ENCODE data around the gene LRRC75B. TPM values are rescaled to one million over a fixed set of nuclear protein-coding genes. Genes with fewer than 3 reads are reported as not detected.
"Not testable (repeated sequence)": the region's sequence is repeated elsewhere in the genome, so short reads cannot be mapped to it uniquely, and the experiment has no call there.

Gene LRRC75B
- total and polyA plus RNA-seq, 9 of the 15 experiments (the other 6 are each of a cell fraction or from before 2014, with no cell fraction given), result 0.10 to 2.8 (median 1.0) TPM; not detected in 1

DNA sequence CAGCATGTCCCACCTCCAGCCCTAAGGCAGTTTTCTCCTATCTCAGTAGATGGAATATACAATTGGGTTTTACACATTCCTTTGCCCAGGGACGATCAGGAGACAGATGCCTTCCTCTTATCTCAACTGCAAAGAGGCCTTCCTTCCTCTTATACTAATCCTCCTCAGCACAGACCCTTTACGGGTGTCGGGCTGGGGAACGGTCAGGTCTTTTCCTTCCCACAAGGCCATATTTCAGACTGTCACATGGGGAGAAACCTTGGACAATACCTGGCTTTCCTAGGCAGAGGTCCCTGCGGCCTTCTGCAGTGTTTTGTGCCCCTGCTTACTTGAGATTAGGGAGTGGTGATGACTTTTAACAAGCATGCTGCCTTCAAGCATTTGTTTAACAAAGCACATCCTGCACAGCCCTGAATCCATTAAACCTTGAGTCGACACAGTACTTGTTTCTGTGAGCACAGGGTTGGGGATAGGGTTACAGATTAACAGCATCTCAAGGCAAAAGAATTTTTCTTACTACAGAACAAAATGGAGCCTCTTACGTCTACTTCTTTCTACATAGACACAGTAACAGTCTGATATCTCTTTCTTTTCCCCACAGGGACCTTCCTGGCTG, 38.0 kb upstream of the LRRC75B start (continued):
- TF ChIP-seq MEIS2 (IDR thresholded peaks at IDR 0.05; ENCODE audit: partially characterized antibody) (peak; percentile 56), SMAD4 (CRISPR knock-in tag; conservative IDR thresholded peaks at IDR 0.05) (peak; percentile 67), PTTG1 (tag; IDR thresholded peaks at IDR 0.05; ENCODE audit: low read depth) (0 out of 2 replicates have a peak, but pooled peaks have one; percentile 29), ID3 (tag; IDR thresholded peaks at IDR 0.05) (peak; percentile 77; the same call in 1 of the 2 replicates), SMARCE1 (IDR thresholded peaks at IDR 0.05) (0 out of 2 replicates have a peak, but pooled peaks have one; percentile 26)
- TF ChIP-seq ID3 (CRISPR knock-in tag; IDR thresholded peaks at IDR 0.05), result not testable (repeated sequence)

DNA sequence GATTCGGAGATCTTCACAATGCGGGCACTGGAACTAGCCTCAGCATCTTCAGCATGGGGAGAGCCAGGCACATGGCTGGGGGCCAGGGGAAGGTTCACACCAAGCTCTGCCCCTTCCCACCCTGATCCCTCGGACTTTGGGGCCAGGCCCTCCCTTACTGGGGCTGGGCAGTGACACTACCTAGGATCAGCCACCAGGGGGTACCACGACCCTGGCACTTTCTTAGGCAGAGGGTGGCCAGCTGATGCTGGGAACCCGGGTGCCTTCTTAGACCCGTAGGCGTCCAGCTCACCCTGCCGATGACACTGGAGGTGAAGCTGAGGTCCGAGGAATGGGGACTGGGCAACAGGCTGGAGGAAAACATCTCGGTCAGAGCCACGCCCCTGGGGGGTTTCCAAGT, 36.2 kb upstream of the LRRC75B start:
- H2AFZ ChIP-seq (ENCODE audit: low read depth, low read length); FAIRE-seq; H3K9me3 ChIP-seq (replicated peaks; ENCODE audit: control insufficient read depth, insufficient read depth, low read depth, low read length); intact Hi-C loops (cut with micrococcal nuclease); H3K27me3 ChIP-seq (ENCODE audit: control insufficient read depth in 2 of 2, insufficient read depth in 2 of 2, low read length in 2 of 2); H3K27ac ChIP-seq (ENCODE audit: extremely low read depth, low read depth, low read length); H3K36me3 ChIP-seq (ENCODE audit: control insufficient read depth, insufficient read depth, low read length); H3K4me2 ChIP-seq (ENCODE audit: insufficient read depth, low read length); BruUV-seq (replicated peaks); H3K9me1 ChIP-seq (ENCODE audit: control insufficient read depth, insufficient read depth, low read length); POLR2A ChIA-PET; H4K20me1 ChIP-seq (replicated peaks; ENCODE audit: control insufficient read depth, insufficient read depth, low read length); CTCF ChIA-PET (ENCODE audit: low intra/inter-chr PET ratio); H3K4me3 ChIP-seq; ATAC-seq; H3K79me2 ChIP-seq (ENCODE audit: control insufficient read depth, insufficient read depth, low read length); in situ Hi-C loops (cut with MboI); H3K9ac ChIP-seq (ENCODE audit: insufficient read depth in 1 of 2, low read depth in 2 of 2, low read length in 2 of 2): not testable (repeated sequence)
- peak in 1 of 4 experiments; percentile 36 for DNase-seq (ENCODE audit: extremely low read depth in 1 of 4, low spot score in 3 of 4)
- TF ChIP-seq, protein P1, sequence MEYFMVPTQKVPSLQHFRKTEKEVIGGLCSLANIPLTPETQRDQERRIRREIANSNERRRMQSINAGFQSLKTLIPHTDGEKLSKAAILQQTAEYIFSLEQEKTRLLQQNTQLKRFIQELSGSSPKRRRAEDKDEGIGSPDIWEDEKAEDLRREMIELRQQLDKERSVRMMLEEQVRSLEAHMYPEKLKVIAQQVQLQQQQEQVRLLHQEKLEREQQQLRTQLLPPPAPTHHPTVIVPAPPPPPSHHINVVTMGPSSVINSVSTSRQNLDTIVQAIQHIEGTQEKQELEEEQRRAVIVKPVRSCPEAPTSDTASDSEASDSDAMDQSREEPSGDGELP (CRISPR knock-in tag; IDR thresholded peaks at IDR 0.05; ENCODE audit: borderline replicate concordance), result peak; percentile 64; the same call in 1 of the 2 replicates
- TF ChIP-seq, protein P2, sequence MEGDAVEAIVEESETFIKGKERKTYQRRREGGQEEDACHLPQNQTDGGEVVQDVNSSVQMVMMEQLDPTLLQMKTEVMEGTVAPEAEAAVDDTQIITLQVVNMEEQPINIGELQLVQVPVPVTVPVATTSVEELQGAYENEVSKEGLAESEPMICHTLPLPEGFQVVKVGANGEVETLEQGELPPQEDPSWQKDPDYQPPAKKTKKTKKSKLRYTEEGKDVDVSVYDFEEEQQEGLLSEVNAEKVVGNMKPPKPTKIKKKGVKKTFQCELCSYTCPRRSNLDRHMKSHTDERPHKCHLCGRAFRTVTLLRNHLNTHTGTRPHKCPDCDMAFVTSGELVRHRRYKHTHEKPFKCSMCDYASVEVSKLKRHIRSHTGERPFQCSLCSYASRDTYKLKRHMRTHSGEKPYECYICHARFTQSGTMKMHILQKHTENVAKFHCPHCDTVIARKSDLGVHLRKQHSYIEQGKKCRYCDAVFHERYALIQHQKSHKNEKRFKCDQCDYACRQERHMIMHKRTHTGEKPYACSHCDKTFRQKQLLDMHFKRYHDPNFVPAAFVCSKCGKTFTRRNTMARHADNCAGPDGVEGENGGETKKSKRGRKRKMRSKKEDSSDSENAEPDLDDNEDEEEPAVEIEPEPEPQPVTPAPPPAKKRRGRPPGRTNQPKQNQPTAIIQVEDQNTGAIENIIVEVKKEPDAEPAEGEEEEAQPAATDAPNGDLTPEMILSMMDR (IDR thresholded peaks at IDR 0.05 in 2 of 3, conservative IDR thresholded peaks at IDR 0.05 in 1 of 3; ENCODE audit: insufficient read depth in 2 of 3, low read depth in 1 of 3, low read length in 3 of 3), result peak; percentile 17 to 30 (median 20); a peak in 3 of 6 replicates
- TF ChIP-seq RAD21 (CRISPR knock-in tag; conservative IDR thresholded peaks at IDR 0.05 in 1 of 2, IDR thresholded peaks at IDR 0.05 in 1 of 2), result peak in 1 of 2 experiments; percentile 59; a peak in 2 of 4 replicates
- WGBS (ENCODE audit: insufficient coverage, low coverage, missing lambda C conversion rate), result 63% methylated on average over 2 of the region's 11 CpGs
- peaks cover 6 to 27% of the 10 kb centered on the region in 2 experiments; a peak in 3 of 5 replicates for H3K4me1 ChIP-seq (replicated peaks in 1 of 2; ENCODE audit: control insufficient read depth in 2 of 2, insufficient read depth in 2 of 2, low read length in 2 of 2)

DNA sequence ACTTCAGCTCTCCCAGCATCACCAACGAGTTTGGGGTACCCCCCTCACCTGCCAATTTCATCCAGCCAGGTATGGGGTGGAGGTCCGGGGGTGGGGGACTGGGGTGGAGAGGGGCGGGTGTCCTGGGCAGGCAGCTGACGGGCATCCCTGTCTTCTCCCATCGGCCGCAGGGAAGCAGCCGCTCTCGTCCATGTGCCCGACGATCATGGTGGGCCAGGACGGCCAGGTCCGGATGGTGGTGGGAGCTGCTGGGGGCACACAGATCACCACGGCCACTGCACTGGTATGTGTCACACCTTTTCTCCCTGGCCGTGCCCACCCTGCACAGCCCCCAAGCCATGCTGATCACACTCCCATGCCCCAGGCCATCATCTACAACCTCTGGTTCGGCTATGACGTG, 35.0 kb upstream of the LRRC75B start:
- intact Hi-C loops (cut with micrococcal nuclease); H3K4me2 ChIP-seq (ENCODE audit: insufficient read depth, low read length); H3K9me1 ChIP-seq (ENCODE audit: control insufficient read depth, insufficient read depth, low read length); BruUV-seq (replicated peaks); H3K9me3 ChIP-seq (replicated peaks; ENCODE audit: control insufficient read depth, insufficient read depth, low read depth, low read length); H3K27me3 ChIP-seq (ENCODE audit: control insufficient read depth in 2 of 2, insufficient read depth in 2 of 2, low read length in 2 of 2); H3K36me3 ChIP-seq (ENCODE audit: control insufficient read depth, insufficient read depth, low read length); H3K79me2 ChIP-seq (ENCODE audit: control insufficient read depth, insufficient read depth, low read length); H3K27ac ChIP-seq (ENCODE audit: extremely low read depth, low read depth, low read length); H2AFZ ChIP-seq (ENCODE audit: low read depth, low read length); H3K4me3 ChIP-seq; DNase-seq (ENCODE audit: extremely low read depth in 1 of 4, low spot score in 3 of 4); in situ Hi-C loops (cut with MboI); H4K20me1 ChIP-seq (replicated peaks; ENCODE audit: control insufficient read depth, insufficient read depth, low read length); POLR2A ChIA-PET; FAIRE-seq; H3K9ac ChIP-seq (ENCODE audit: insufficient read depth in 1 of 2, low read depth in 2 of 2, low read length in 2 of 2); CTCF ChIA-PET (ENCODE audit: low intra/inter-chr PET ratio); ATAC-seq: not testable (repeated sequence)
- peaks cover 4 to 17% of the 10 kb centered on the region in 2 experiments; a peak in 3 of 5 replicates for H3K4me1 ChIP-seq (replicated peaks in 1 of 2; ENCODE audit: control insufficient read depth in 2 of 2, insufficient read depth in 2 of 2, low read length in 2 of 2)
- WGBS (ENCODE audit: insufficient coverage, low coverage, missing lambda C conversion rate), result 0% methylated on average over 1 of the region's 16 CpGs
